K562 (cell line): Measurements from ENCODE around the gene MAL. TPM values are rescaled to one million over a fixed set of nuclear protein-coding genes. Genes with fewer than 3 reads are reported as not detected.

Experiments
- ATAC-seq: fragments of 200-7000 bp; cut with Tn5 transposase; 3 replicates; pipeline ENCODE4 v1.9.1; 2020; ENCODE audit warnings: moderate library complexity
- BruUV-seq: library from RNA; stranded (reverse); fragments of 400-500 nt; replicated peaks from 2 replicates; lab custom pipeline; 2021; lab: Mats Ljungman, UMichigan
- CTCF ChIA-PET: fragments of 300-600 bp; formaldehyde crosslinking; extraction: SDS; loops from one replicate; lab custom pipeline; 2021; ENCODE audit warnings: low intra/inter-chr PET ratio; lab: Yijun Ruan, JAX
- POLR2A ChIA-PET: fragments of 300-600, 350-650 bp; sonication (Branson Sonifier 250); formaldehyde crosslinking; extraction: SDS; loops from one replicate; lab custom pipeline; 2021; ENCODE audit warnings: antibody characterized with exemption, inconsistent platforms; lab: Yijun Ruan, JAX
- DNase-seq, 4 experiments: peaks; one replicate each; pipeline versions ENCODE4 v3.0.0 to v3.0.0-alpha.2; 2011 to 2018; ENCODE audit warnings: low spot score in 3 of 4, mixed read lengths in 3 of 4; ENCODE audit errors: extremely low read depth in 1 of 4
- FAIRE-seq: peaks from 2 replicates; lab custom pipeline; 2011; peaks lifted over from hg19 to GRCh38; lab: Jason Lieb, UNC
- H2AFZ ChIP-seq: 2 replicates; pipeline ENCODE4 v1.6.0; 2011; ENCODE audit warnings: low read depth, low read length, control low read depth, inconsistent platforms
- H3K27ac ChIP-seq: fragments of 200-600 bp; 3 replicates; pipeline ENCODE4 v1.8.0; 2011; ENCODE audit warnings: low read depth, mild to moderate bottlenecking, control low read depth, inconsistent platforms, low read length, moderate library complexity, mixed read lengths; ENCODE audit errors: extremely low read depth
- H3K27me3 ChIP-seq, 2 experiments: fragments of 300-600 bp in 1 of 2; 2 replicates in 1 of 2; 3 replicates in 1 of 2; pipeline versions ENCODE4 v1.6.0 to v1.8.0; 2011; ENCODE audit warnings: inconsistent platforms in 2 of 2, low read length in 2 of 2, mild to moderate bottlenecking in 1 of 2, mixed read lengths in 1 of 2, moderate library complexity in 1 of 2; ENCODE audit not compliant: control insufficient read depth in 2 of 2, insufficient read depth in 2 of 2
- H3K36me3 ChIP-seq: fragments of 300-600 bp; 3 replicates; pipeline ENCODE4 v1.8.0; 2011; ENCODE audit warnings: mild to moderate bottlenecking, low read length, inconsistent platforms; ENCODE audit not compliant: control insufficient read depth, insufficient read depth
- H3K4me1 ChIP-seq, 2 experiments: fragments of 200-600 bp in 1 of 2; replicated peaks in 1 of 2; 2 replicates in 1 of 2; 3 replicates in 1 of 2; pipeline versions ENCODE4 v1.5.1 to v1.8.0; 2011; ENCODE audit warnings: inconsistent platforms in 2 of 2, low read length in 2 of 2, mild to moderate bottlenecking in 1 of 2, mixed read lengths in 1 of 2, moderate library complexity in 1 of 2; ENCODE audit not compliant: control insufficient read depth in 2 of 2, insufficient read depth in 2 of 2
- H3K4me2 ChIP-seq: 2 replicates; pipeline ENCODE4 v1.6.1; 2011; ENCODE audit warnings: low read length, control low read depth, inconsistent platforms, mixed read lengths; ENCODE audit not compliant: insufficient read depth
- H3K4me3 ChIP-seq: fragments of 200-600 bp; sonication (generic), shearing (Covaris generic); 2 replicates; pipeline ENCODE4 v1.5.1; 2016; ENCODE audit warnings: control low read depth, inconsistent platforms
- H3K79me2 ChIP-seq: fragments of 200-600 bp; 3 replicates; pipeline ENCODE4 v1.8.0; 2011; ENCODE audit warnings: low read length, inconsistent platforms; ENCODE audit not compliant: control insufficient read depth, insufficient read depth
- H3K9ac ChIP-seq, 2 experiments: 2 replicates each; pipeline versions ENCODE4 v1.6.0 to v1.6.1; 2011; ENCODE audit warnings: low read depth in 2 of 2, low read length in 2 of 2, control low read depth in 1 of 2, inconsistent platforms in 1 of 2, mild to moderate bottlenecking in 1 of 2, mixed read lengths in 1 of 2; ENCODE audit not compliant: insufficient read depth in 1 of 2
- H3K9me1 ChIP-seq: one replicate; pipeline ENCODE4 v1.6.0; 2011; ENCODE audit warnings: inconsistent platforms, mild to moderate bottlenecking, low read length, moderate library complexity; ENCODE audit not compliant: control insufficient read depth, insufficient read depth
- H3K9me3 ChIP-seq: replicated peaks from 2 replicates; pipeline ENCODE4 v1.5.1; 2011; ENCODE audit warnings: low read depth, low read length, inconsistent platforms; ENCODE audit not compliant: control insufficient read depth, insufficient read depth
- H4K20me1 ChIP-seq: replicated peaks from 2 replicates; pipeline ENCODE4 v1.6.1; 2011; ENCODE audit warnings: low read length, inconsistent platforms, mixed read lengths; ENCODE audit not compliant: control insufficient read depth, insufficient read depth
- ERF ChIP-seq: fragments of 450-650 bp; formaldehyde crosslinking; IDR thresholded peaks from 2 replicates; pipeline ENCODE4 v1.4.0; 2020; ENCODE audit warnings: mild to moderate bottlenecking, mixed read lengths
- NFATC3 ChIP-seq: fragments of 450-650 bp; IDR thresholded peaks from 2 replicates; pipeline ENCODE4 v1.6.1; 2017; ENCODE audit warnings: mild to moderate bottlenecking
- XRCC5 ChIP-seq: fragments of 200-400 bp; formaldehyde crosslinking; IDR thresholded peaks from 2 replicates; pipeline ENCODE4 v1.6.1; 2017; ENCODE audit warnings: low read depth, mild to moderate bottlenecking, low read length
- ZNF707 ChIP-seq: fragments of 250-450 bp; sonication (Bioruptor Pico); conservative IDR thresholded peaks from 2 replicates; pipeline ENCODE4 v1.8.0; 2022; ENCODE audit warnings: inconsistent platforms, mild to moderate bottlenecking, moderate library complexity
- WGBS: fragments of 100-300 bp; shearing (Covaris generic); methylation state at CpG from one replicate; pipeline ENCODE4 v1.1.6; 2016; ENCODE audit warnings: low coverage, mixed read lengths; ENCODE audit not compliant: insufficient coverage; ENCODE audit errors: missing lambda C conversion rate; 5-methylcytosine and 5-hydroxymethylcytosine counted together
- in situ Hi-C: fragments of 300-500 bp; cut with MboI; formaldehyde crosslinking; loops from 4 replicates; pipeline ENCODE4 v1.15.0; 2018; ENCODE audit warnings: inconsistent platforms, mixed read lengths
- intact Hi-C: fragments of 100-400 bp; cut with micrococcal nuclease; formaldehyde crosslinking; loops from 2 replicates; pipeline ENCODE4 v1.14.2; 2022
- polyA plus RNA-seq, 8 experiments: library from polyadenylated mRNA; depleted of rRNA in 4 of 8; stranded (reverse) in 5 of 8; unstranded in 3 of 8; fragments of >200 nt; fragmentation: Nextera tagmentation in 2 of 8; fragmentation: Illumina TruSeq in 1 of 8; extraction: Ambion mirVana in 2 of 8; extraction: Trizol in 1 of 8; gene quantifications; 2 replicates each; pipeline versions ENCODE4 v1.2.1 to v1.2.3, GENCODE V29; 2011 to 2014; ENCODE audit warnings: inconsistent platforms in 1 of 8, missing spikeins in 1 of 8
- total RNA-seq, 7 experiments: library from RNA; depleted of rRNA in 6 of 7; stranded (reverse); fragments of >200 nt in 6 of 7; fragmentation: Illumina TruSeq in 2 of 7; extraction: Trizol in 2 of 7; gene quantifications; 2 replicates each; pipeline versions ENCODE4 v1.2.1 to v1.2.3, GENCODE V29; 2011 to 2021; ENCODE audit warnings: low replicate concordance in 1 of 7
- TF ChIP-seq, protein P1 (sequence below): fragments of 450-650 bp; IDR thresholded peaks from 2 replicates; pipeline ENCODE4 v1.6.1; 2016; ENCODE audit warnings: antibody characterized with exemption

Gene MAL
- total and polyA plus RNA-seq, 9 of the 15 experiments (the other 6 are each of a cell fraction or from before 2014, with no cell fraction given) = not detected

DNA sequence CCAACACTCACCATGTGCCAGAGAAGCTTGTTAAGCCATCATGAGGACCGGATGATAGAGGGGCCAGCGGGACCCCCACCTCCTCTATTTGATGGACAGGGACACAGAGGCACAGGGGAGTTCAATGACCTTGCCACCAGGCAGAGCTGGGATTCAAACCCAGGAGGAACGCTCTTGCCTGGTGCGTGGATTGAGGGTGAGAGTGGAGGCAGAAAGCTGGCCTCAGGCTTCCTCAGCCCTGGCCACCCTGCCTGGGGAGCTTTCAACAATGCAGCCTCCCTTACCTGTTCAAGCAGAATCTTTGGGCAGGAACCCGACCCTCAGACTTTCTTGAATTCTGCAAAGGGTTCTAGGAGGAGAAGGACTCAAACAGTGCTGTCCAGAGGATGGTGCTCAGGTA lies 39.9 kb upstream of the MAL start:
- intact Hi-C loops = no loop called here
- BruUV-seq = no TSS peak
- ATAC-seq = no peak

More for the DNA sequence above, 39.9 kb upstream of the MAL start:
- Histone ChIP-seq H3K79me2 (no peaks in the 10 kb centered on the region), H3K4me1 (no peaks in the 10 kb centered on the region), H3K4me3 (no peak overlapping the region), H3K9me3 (no peaks in the 10 kb centered on the region), H2AFZ (no peak overlapping the region), H3K27ac (no peak overlapping the region), H4K20me1 (0 out of 2 replicates have a peak, but pooled peaks cover 3% of the 10 kb centered on the region), H3K9ac (no peak overlapping the region), H3K4me2 (no peak overlapping the region), H3K36me3 (no peaks in the 10 kb centered on the region), H3K9me1 (no peaks in the 10 kb centered on the region), H3K27me3 (peaks cover 0 to 25% of the 10 kb centered on the region in 2 experiments; a peak in 2 of 5 replicates)
- POLR2A ChIA-PET = no interaction called here
- in situ Hi-C loops = no loop called here
- 6% methylated on average over 5 of the region's 5 CpGs for WGBS
- TF ChIP-seq ZNF707 (CRISPR knock-in tag) = no peak
- TF ChIP-seq, protein P1, sequence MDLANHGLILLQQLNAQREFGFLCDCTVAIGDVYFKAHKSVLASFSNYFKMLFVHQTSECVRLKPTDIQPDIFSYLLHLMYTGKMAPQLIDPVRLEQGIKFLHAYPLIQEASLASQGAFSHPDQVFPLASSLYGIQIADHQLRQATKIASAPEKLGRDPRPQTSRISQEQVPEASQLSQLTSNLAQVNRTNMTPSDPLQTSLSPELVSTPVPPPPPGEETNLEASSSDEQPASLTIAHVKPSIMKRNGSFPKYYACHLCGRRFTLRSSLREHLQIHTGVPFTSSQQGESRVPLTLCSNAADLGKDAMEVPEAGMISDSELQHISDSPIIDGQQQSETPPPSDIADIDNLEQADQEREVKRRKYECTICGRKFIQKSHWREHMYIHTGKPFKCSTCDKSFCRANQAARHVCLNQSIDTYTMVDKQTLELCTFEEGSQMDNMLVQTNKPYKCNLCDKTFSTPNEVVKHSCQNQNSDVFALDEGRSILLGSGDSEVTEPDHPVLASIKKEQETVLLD = no peak
- TF ChIP-seq ERF = no peak
- TF ChIP-seq NFATC3 = no peak
- TF ChIP-seq XRCC5 = no peak
- FAIRE-seq (no peak), DNase-seq (no peak)
- CTCF ChIA-PET = no interaction called here
